Upper lobe of left lung (tissue), 6 donors: ENCODE results near the gene XIRP2. TPM values are rescaled to one million over a fixed set of nuclear protein-coding genes. Genes with fewer than 3 reads are reported as not detected.

Experiments used
- ATAC-seq, 2 donors: fragments of 200-7000 bp; cut with Tn5 transposase; one replicate each; pipeline ENCODE4 v1.9.1; 2022; ENCODE audit warnings: mild to moderate bottlenecking in 2 of 2, moderate library complexity in 2 of 2; ENCODE audit not compliant: low FRiP score in 2 of 2
- DNase-seq, 2 donors: peaks; one replicate each; pipeline ENCODE4 v3.0.0-alpha.2; 2019 to 2020
- H3K27ac ChIP-seq, 4 donors: fragments of 200-600 bp; sonication (generic); one replicate each; pipeline ENCODE4 v1.5.1; 2016 to 2019
- H3K27me3 ChIP-seq, 4 donors: fragments of 200-600 bp; sonication (generic); one replicate each; pipeline ENCODE4 v1.5.1; 2017 to 2019
- H3K36me3 ChIP-seq, 4 donors: fragments of 200-600 bp; sonication (generic); one replicate each; pipeline ENCODE4 v1.5.1; 2016 to 2019
- H3K4me1 ChIP-seq, 4 donors: fragments of 200-600 bp; sonication (generic); one replicate each; pipeline ENCODE4 v1.5.1; 2018 to 2019
- H3K4me3 ChIP-seq, 4 donors: fragments of 200-600 bp; sonication (generic); one replicate each; pipeline ENCODE4 v1.5.1; 2017 to 2019; ENCODE audit warnings: mild to moderate bottlenecking in 2 of 4, moderate library complexity in 1 of 4
- H3K9me3 ChIP-seq, 4 donors: fragments of 200-600 bp; sonication (generic); one replicate each; pipeline ENCODE4 v1.5.1; 2018 to 2019
- CTCF ChIP-seq, 6 experiments: fragments of 450-650 bp in 4 of 6; fragments of 200-600 bp in 2 of 6; sonication (generic) in 2 of 6; IDR thresholded peaks; one replicate each; pipeline ENCODE4 v1.5.1; 2016 to 2019; ENCODE audit warnings: antibody characterized with exemption in 6 of 6
- EP300 ChIP-seq, 4 donors: sonication (generic); formaldehyde crosslinking; IDR thresholded peaks; one replicate each; pipeline ENCODE4 v1.5.1; 2017; ENCODE audit warnings: antibody characterized with exemption in 4 of 4, control low read depth in 2 of 4
- POLR2A ChIP-seq, 4 donors: fragments of 450-650 bp; IDR thresholded peaks; one replicate each; pipeline ENCODE4 v1.5.1; 2016 to 2017; ENCODE audit warnings: antibody characterized with exemption in 4 of 4, mild to moderate bottlenecking in 2 of 4
- POLR2AphosphoS5 ChIP-seq, 2 donors: sonication (generic); formaldehyde crosslinking; IDR thresholded peaks; one replicate each; pipeline ENCODE4 v1.5.1; 2017; ENCODE audit warnings: antibody characterized with exemption in 2 of 2
- WGBS, 2 donors: methylation state at CpG; one replicate each; pipeline ENCODE4 v1.1.5; 2017 to 2018; 5-methylcytosine and 5-hydroxymethylcytosine counted together
- total RNA-seq, 6 donors: library from RNA; depleted of rRNA in 4 of 6; stranded (reverse); fragments of >200 nt in 4 of 6; gene quantifications; one replicate each; pipeline versions ENCODE4 v1.1.0 to v1.2.1, GENCODE V29; 2016 to 2021
- donor health status: DM: no; HTN: no; CAD: no; lungs with moderate emphysema.
- donor health status: DM: no; HTN: yes; CAD: no; lungs with severe emphysema.

Gene XIRP2
- total RNA-seq, 6 donors from 2014 or later: under 0.01 to 0.89 (median 0.33) TPM; not detected in 2

DNA sequence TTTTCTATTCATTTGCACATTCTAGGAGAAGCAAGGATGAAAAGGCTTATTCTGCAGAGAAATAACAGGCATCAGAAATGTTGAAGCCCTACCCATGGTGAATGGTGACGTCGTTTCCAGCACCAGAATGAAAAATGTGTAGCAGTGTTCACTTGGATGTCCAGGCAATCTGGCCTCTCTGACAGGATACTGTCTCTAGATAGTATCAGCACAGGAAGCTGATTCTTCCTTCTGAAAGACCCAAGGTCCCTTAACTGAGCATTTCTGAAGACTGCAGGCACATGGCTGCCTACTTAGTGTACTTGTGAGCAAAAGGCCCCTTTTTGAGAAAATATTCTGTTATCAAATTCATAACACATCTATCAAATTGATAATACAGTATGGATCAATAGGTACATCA, 234.1 kb downstream of the XIRP2 start:
- Histone ChIP-seq H3K27me3 (no peaks in the 10 kb centered on the region), H3K9me3 (no peaks in the 10 kb centered on the region), H3K4me3 (no peak overlapping the region), H3K36me3 (no peaks in the 10 kb centered on the region), H3K4me1 (no peaks in the 10 kb centered on the region), H3K27ac (no peak overlapping the region)
- TF ChIP-seq CTCF (IDR thresholded peaks at IDR 0.05): no peak
- DNase-seq: no peak
- 44 to 63% methylated on average over 2 of the region's 2 CpGs for WGBS, 2 donors
- no peak for ATAC-seq

- no peaks in the 10 kb centered on the region for H3K4me1 ChIP-seq
- WGBS, 2 donors: 86 to 87% methylated on average over 3 of the region's 3 CpGs
- no peaks in the 10 kb centered on the region for H3K27me3 ChIP-seq
- H3K27ac ChIP-seq: no peak overlapping the region
- H3K9me3 ChIP-seq: no peaks in the 10 kb centered on the region
- TF ChIP-seq EP300 (IDR thresholded peaks at IDR 0.05): no peak
- TF ChIP-seq CTCF (IDR thresholded peaks at IDR 0.05): no peak
- TF ChIP-seq POLR2AphosphoS5 (IDR thresholded peaks at IDR 0.05): no peak
- no peak for TF ChIP-seq POLR2A (IDR thresholded peaks at IDR 0.05)
- ATAC-seq: no peak
- no peak for DNase-seq
- no peak overlapping the region for H3K4me3 ChIP-seq
- H3K36me3 ChIP-seq: no peaks in the 10 kb centered on the region
Measured at GRCh38 chr2:167126165-167126564, 237.9 kb downstream of the XIRP2 start.

GRCh38 chr2:167127135-167127534, 238.9 kb downstream of the XIRP2 start:
- ATAC-seq (no peak), DNase-seq (no peak)
- Histone ChIP-seq H3K9me3 (no peaks in the 10 kb centered on the region), H3K27ac (no peak overlapping the region), H3K4me1 (no peaks in the 10 kb centered on the region), H3K27me3 (no peaks in the 10 kb centered on the region), H3K4me3 (no peak overlapping the region), H3K36me3 (no peaks in the 10 kb centered on the region)
- TF ChIP-seq CTCF (IDR thresholded peaks at IDR 0.05): peak in 1 of 6 experiments; percentile 13
- TF ChIP-seq EP300 (IDR thresholded peaks at IDR 0.05): no peak
- no peak for TF ChIP-seq POLR2AphosphoS5 (IDR thresholded peaks at IDR 0.05)
- 9 to 14% methylated on average over 1 of the region's 1 CpG for WGBS, 2 donors

GRCh38 chr2:167128130-167128529, 239.8 kb downstream of the XIRP2 start:
- 94% methylated on average over 9 of the region's 9 CpGs for WGBS, 2 donors
- no peaks in the 10 kb centered on the region for H3K4me1 ChIP-seq
- H3K4me3 ChIP-seq: no peak overlapping the region

More at GRCh38 chr2:167128130-167128529, 239.8 kb downstream of the XIRP2 start:
- Histone ChIP-seq H3K36me3 (no peaks in the 10 kb centered on the region), H3K27ac (no peak overlapping the region), H3K9me3 (no peaks in the 10 kb centered on the region), H3K27me3 (no peaks in the 10 kb centered on the region)
- DNase-seq (no peak), ATAC-seq (no peak)
- TF ChIP-seq POLR2A (IDR thresholded peaks at IDR 0.05) (no peak), EP300 (IDR thresholded peaks at IDR 0.05) (no peak), CTCF (IDR thresholded peaks at IDR 0.05) (no peak), POLR2AphosphoS5 (IDR thresholded peaks at IDR 0.05) (no peak)
